ENCODE measurements around the gene MCOLN3.

MCOLN3 gene, protein sequence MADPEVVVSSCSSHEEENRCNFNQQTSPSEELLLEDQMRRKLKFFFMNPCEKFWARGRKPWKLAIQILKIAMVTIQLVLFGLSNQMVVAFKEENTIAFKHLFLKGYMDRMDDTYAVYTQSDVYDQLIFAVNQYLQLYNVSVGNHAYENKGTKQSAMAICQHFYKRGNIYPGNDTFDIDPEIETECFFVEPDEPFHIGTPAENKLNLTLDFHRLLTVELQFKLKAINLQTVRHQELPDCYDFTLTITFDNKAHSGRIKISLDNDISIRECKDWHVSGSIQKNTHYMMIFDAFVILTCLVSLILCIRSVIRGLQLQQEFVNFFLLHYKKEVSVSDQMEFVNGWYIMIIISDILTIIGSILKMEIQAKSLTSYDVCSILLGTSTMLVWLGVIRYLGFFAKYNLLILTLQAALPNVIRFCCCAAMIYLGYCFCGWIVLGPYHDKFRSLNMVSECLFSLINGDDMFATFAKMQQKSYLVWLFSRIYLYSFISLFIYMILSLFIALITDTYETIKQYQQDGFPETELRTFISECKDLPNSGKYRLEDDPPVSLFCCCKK

DNA sequence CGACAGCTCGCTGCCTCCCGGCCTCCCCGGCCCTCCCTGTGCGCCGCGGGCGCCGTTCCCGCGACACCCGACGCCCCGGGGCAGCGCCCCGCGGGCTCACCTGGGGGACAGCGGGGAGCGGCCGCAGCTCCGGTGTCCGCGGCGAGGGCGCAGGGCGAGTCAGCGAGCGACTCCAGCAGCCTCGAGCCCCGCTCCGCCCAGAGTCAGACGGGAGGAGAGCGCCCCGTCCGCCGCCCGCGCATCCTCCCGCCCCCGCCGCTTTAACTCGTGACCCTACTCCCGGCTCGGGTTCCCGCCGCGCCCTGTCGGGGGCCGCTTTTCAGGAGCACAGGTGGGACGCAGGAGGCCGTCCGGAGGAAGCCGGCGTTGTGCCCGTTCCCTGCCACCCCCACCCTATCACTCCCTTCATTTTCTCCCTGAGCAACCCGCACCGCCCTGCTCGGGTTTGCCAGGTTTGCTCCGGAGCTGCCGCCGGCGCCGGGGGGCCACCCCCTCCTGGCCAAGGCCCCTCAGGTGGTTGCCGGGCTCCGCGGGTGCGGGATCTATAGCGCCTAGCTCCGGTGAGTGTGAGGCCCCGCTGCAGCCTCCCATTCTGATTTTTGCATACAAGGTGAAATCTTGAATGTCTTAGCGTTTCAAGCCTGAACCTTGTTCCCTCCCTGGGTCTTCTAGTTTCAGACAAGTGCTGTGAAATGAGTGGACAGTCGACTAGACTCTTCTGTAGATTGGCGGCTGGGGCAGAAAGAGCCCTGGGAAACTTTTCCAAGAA, at the start of gene MCOLN3:
Gene MCOLN3 (minus strand): TSS at position 205 of the 769 bp plus-strand sequence. CDS start 3,140 bp downstream, outside the sequence.
- peak within 1 kb of the TSS; percentile 80 for H2AFZ ChIP-seq (ENCODE audit: low read length, unreplicated experiment)
- H3K27ac ChIP-seq (ENCODE audit: low read depth, low read length): no peak within 1 kb of the TSS
- no peaks in the 10 kb centered on the region for H3K79me2 ChIP-seq (ENCODE audit: control insufficient read depth, insufficient read depth, low read length, unreplicated experiment)
- peaks cover 53% of the 10 kb centered on the region for H3K27me3 ChIP-seq (ENCODE audit: insufficient read depth, low read length)
- no peaks in the 10 kb centered on the region for H3K36me3 ChIP-seq (ENCODE audit: insufficient read depth, low read length)
- H3K4me1 ChIP-seq (ENCODE audit: control insufficient read depth, insufficient read depth, low read length, unreplicated experiment): no peaks in the 10 kb centered on the region
- peak within 1 kb of the TSS; percentile 79 for H3K4me3 ChIP-seq (ENCODE audit: low read depth, low read length)

DNA sequence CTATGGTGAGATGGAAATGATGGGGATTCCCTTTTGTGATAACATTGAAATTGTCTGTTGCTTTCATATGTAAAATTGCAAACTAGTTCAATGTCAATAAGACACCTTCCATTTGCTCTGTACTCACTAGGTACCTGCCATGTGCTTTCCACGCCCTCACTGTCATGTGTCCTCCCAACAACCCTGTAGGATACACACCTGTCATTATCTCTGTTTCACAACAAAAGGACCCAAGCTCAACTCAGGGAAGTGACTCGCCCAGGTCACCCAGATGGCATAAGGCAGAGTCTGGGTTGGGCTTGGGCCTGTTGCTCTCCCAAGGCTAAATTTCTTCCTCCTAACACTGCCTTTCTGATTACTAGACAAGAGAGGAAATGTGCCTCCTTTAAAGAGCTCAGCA, 45.3 kb upstream of the MCOLN3 start:
- H3K4me1 ChIP-seq (ENCODE audit: control insufficient read depth, insufficient read depth, low read length, unreplicated experiment): peaks cover 5% of the 10 kb centered on the region
- H3K27me3 ChIP-seq (ENCODE audit: insufficient read depth, low read length): no peaks in the 10 kb centered on the region
- H3K79me2 ChIP-seq (ENCODE audit: control insufficient read depth, insufficient read depth, low read length, unreplicated experiment): no peaks in the 10 kb centered on the region
- no peak overlapping the region for H2AFZ ChIP-seq (ENCODE audit: low read length, unreplicated experiment)
- H3K27ac ChIP-seq (ENCODE audit: low read depth, low read length): no peak overlapping the region
- H3K36me3 ChIP-seq (ENCODE audit: insufficient read depth, low read length): no peaks in the 10 kb centered on the region
- no peak overlapping the region for H3K4me3 ChIP-seq (ENCODE audit: low read depth, low read length)

DNA sequence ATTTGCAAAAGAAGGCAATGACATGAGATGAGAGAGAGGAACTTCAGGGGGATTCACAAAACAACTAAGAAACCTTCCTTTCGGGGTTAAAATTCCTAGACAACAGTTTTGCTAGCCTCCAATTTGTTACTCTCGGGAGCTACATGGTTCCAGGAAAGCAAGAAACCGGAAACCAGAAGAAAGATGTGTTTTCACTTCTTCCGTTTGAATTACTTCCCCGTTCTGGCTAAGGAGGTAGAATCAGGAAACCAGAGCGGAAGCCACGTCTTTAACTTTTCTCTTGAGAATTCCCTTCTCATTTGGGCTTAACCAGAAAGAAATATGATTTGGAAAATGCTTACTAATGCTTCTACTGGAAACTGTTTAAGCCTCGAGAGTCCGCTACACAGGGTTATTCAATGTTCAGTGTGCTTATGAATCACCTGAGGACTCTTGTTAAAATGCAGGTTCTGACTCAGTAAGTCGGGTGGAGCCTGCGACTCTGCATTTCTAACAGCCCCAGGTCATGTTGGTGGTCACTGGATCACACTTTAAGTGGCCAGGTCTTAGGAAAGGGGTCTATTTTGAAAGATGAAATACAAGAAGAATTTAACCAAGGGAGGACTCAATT, 43.5 kb upstream of the MCOLN3 start:
- Histone ChIP-seq H3K79me2 (ENCODE audit: control insufficient read depth, insufficient read depth, low read length, unreplicated experiment) (no peaks in the 10 kb centered on the region), H3K4me3 (ENCODE audit: low read depth, low read length) (no peak overlapping the region), H3K36me3 (ENCODE audit: insufficient read depth, low read length) (no peaks in the 10 kb centered on the region), H2AFZ (ENCODE audit: low read length, unreplicated experiment) (peak overlapping the region; percentile 71), H3K4me1 (ENCODE audit: control insufficient read depth, insufficient read depth, low read length, unreplicated experiment) (peaks cover 16% of the 10 kb centered on the region), H3K27me3 (ENCODE audit: insufficient read depth, low read length) (no peaks in the 10 kb centered on the region), H3K27ac (ENCODE audit: low read depth, low read length) (no peak overlapping the region)

DNA sequence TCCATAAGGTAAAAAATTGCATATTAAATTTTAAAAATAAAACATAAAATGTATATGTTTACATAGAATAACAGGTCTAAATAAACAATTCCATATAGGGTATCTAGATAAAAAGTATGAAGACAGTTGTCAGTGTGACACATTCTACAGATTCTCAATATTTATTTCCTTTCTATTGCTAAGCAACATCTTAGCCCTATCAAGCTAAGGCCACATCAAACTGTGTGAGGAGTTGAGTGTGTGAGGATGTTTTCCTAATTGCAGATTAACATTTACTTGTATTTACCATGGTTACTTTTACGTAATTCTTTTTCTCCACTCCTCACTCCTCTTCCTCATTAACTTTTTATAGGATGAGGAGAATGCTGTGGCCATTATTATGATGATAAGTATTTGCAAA, 41.9 kb upstream of the MCOLN3 start:
- Histone ChIP-seq H3K27ac (ENCODE audit: low read depth, low read length) (no peak overlapping the region), H3K4me3 (ENCODE audit: low read depth, low read length) (no peak overlapping the region), H3K36me3 (ENCODE audit: insufficient read depth, low read length) (no peaks in the 10 kb centered on the region), H3K4me1 (ENCODE audit: control insufficient read depth, insufficient read depth, low read length, unreplicated experiment) (peaks cover 16% of the 10 kb centered on the region), H2AFZ (ENCODE audit: low read length, unreplicated experiment) (no peak overlapping the region), H3K27me3 (ENCODE audit: insufficient read depth, low read length) (no peaks in the 10 kb centered on the region), H3K79me2 (ENCODE audit: control insufficient read depth, insufficient read depth, low read length, unreplicated experiment) (no peaks in the 10 kb centered on the region)

DNA sequence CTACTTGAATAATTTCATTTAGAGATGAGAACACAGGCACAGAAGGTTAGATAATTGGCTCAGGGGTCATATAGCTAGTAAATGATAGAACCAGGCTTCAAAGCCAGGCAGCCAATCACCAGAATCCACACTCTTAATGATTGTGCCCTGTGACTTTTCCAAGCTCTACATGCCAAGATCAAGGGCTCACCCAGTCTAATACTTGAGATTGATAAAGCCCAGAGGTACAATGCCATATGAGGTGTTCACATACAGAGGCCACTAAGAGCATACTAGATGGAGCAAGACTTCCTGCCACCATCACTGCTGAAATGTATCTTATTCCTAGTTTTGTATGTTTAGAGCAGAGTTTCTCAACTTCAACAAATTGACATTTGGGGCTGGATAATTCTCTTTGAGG, 40.9 kb upstream of the MCOLN3 start:
- Histone ChIP-seq H3K79me2 (ENCODE audit: control insufficient read depth, insufficient read depth, low read length, unreplicated experiment) (no peaks in the 10 kb centered on the region), H3K4me1 (ENCODE audit: control insufficient read depth, insufficient read depth, low read length, unreplicated experiment) (peaks cover 16% of the 10 kb centered on the region), H3K4me3 (ENCODE audit: low read depth, low read length) (no peak overlapping the region), H3K36me3 (ENCODE audit: insufficient read depth, low read length) (no peaks in the 10 kb centered on the region), H3K27ac (ENCODE audit: low read depth, low read length) (no peak overlapping the region), H3K27me3 (ENCODE audit: insufficient read depth, low read length) (no peaks in the 10 kb centered on the region), H2AFZ (ENCODE audit: low read length, unreplicated experiment) (no peak overlapping the region)

DNA sequence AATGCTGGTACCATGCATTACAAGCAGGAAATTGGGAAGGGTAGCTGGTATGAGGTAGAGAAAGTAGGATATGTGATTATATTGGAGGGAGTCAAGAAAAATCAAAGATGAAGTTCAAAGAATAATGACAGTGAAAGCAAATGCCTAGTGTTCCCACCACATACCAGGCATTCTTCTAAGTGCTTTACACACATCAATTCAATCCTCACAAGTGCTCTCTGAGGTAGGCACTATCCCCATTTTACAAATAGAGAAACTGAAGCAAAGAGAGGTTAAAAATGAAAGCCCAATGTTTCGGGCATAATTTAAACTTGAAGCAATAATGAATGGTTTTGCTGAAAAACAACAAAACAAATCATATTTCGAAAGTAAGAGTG, 40.1 kb upstream of the MCOLN3 start:
- no peaks in the 10 kb centered on the region for H3K36me3 ChIP-seq (ENCODE audit: insufficient read depth, low read length)
- no peak overlapping the region for H3K4me3 ChIP-seq (ENCODE audit: low read depth, low read length)
- no peak overlapping the region for H3K27ac ChIP-seq (ENCODE audit: low read depth, low read length)

DNA sequence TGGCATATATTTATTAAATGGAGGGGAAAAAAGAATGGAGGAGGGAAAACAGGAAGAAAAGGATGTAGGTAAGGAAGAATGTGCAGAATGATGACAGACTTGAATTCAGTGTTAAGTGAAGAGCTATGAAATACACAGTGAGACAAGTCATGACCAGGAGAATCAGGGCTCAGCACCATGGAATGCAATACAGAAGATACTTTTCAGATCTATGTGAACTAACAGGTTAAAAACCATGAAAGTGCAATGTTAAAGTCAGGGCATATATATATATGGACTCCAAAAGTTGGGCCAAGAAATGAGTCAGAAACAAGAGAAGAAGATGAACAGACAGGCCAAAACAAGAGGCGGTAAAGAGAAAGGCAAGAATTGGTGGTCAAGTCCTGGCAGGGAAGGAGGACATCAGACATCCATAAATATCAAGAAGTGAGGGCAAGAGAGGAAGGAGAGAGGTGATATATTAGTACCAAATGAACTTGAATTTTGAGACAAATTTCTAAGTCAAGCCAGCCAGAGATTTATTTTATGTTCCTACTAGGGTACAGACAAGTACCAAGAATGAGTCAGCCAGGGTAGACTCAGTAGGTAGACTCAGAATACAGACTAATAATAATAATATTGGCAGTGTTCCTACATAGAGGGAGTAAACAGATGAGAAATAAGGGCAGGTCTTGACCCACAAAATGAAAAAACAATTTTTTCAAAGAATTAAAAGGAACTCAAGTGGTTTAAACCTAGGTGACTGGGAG, 39.5 kb upstream of the MCOLN3 start:
- peaks cover 16% of the 10 kb centered on the region for H3K4me1 ChIP-seq (ENCODE audit: control insufficient read depth, insufficient read depth, low read length, unreplicated experiment)
- no peaks in the 10 kb centered on the region for H3K79me2 ChIP-seq (ENCODE audit: control insufficient read depth, insufficient read depth, low read length, unreplicated experiment)

More for the DNA sequence above, 40.1 kb upstream of the MCOLN3 start:
- Histone ChIP-seq H3K27me3 (ENCODE audit: insufficient read depth, low read length) (no peaks in the 10 kb centered on the region), H3K4me1 (ENCODE audit: control insufficient read depth, insufficient read depth, low read length, unreplicated experiment) (peaks cover 16% of the 10 kb centered on the region), H3K79me2 (ENCODE audit: control insufficient read depth, insufficient read depth, low read length, unreplicated experiment) (no peaks in the 10 kb centered on the region), H2AFZ (ENCODE audit: low read length, unreplicated experiment) (no peak overlapping the region)

DNA sequence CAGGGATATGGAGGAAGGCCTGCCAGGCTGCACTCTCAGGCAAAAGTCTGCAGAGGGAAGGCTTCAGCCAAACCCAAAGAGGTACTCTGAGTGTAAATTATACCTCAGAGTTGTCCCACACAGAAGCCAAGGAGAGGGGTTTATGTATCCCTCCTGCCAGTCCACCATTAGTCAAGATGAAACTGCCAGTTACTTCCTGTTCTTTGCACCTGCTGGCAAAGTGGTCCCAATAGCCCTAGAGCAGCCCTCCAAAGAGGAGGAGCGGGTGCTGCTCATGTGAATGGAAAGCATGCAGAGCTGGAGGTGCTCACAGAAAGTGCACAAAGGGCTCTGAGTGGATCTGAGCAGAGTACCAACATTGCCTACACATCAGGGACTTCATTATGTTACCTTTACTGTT, 37.1 kb upstream of the MCOLN3 start:
- no peak overlapping the region for H2AFZ ChIP-seq (ENCODE audit: low read length, unreplicated experiment)
- no peak overlapping the region for H3K4me3 ChIP-seq (ENCODE audit: low read depth, low read length)
- H3K79me2 ChIP-seq (ENCODE audit: control insufficient read depth, insufficient read depth, low read length, unreplicated experiment): no peaks in the 10 kb centered on the region
- no peaks in the 10 kb centered on the region for H3K36me3 ChIP-seq (ENCODE audit: insufficient read depth, low read length)
- no peaks in the 10 kb centered on the region for H3K27me3 ChIP-seq (ENCODE audit: insufficient read depth, low read length)
- H3K4me1 ChIP-seq (ENCODE audit: control insufficient read depth, insufficient read depth, low read length, unreplicated experiment): peaks cover 11% of the 10 kb centered on the region
- H3K27ac ChIP-seq (ENCODE audit: low read depth, low read length): no peak overlapping the region

More for the DNA sequence above, 39.5 kb upstream of the MCOLN3 start:
- Histone ChIP-seq H3K27me3 (ENCODE audit: insufficient read depth, low read length) (no peaks in the 10 kb centered on the region), H3K36me3 (ENCODE audit: insufficient read depth, low read length) (no peaks in the 10 kb centered on the region), H2AFZ (ENCODE audit: low read length, unreplicated experiment) (no peak overlapping the region), H3K4me3 (ENCODE audit: low read depth, low read length) (no peak overlapping the region), H3K27ac (ENCODE audit: low read depth, low read length) (no peak overlapping the region)

DNA sequence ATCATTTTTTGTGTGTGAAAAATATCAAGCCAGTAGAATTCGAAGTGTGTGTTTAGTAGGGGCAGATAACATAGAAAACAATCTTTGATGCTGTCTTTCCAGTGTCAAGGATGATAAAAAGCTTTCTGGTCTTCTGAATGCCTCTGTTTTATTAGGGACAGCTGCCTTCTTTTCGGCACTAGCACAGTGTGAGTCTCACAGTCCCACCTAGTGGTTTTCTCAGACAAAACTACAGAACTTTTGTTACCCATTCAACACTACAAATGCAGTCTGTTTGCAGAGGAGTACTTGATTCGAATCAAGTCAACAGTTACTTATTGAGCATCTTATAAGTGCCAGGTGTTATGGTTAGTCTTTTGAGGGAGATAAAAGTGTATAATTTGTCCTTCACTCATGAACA, 30.6 kb upstream of the MCOLN3 start:
- no peak overlapping the region for H2AFZ ChIP-seq (ENCODE audit: low read length, unreplicated experiment)
- H3K4me3 ChIP-seq (ENCODE audit: low read depth, low read length): no peak overlapping the region
- H3K27me3 ChIP-seq (ENCODE audit: insufficient read depth, low read length): no peaks in the 10 kb centered on the region
- no peak overlapping the region for H3K27ac ChIP-seq (ENCODE audit: low read depth, low read length)
- H3K79me2 ChIP-seq (ENCODE audit: control insufficient read depth, insufficient read depth, low read length, unreplicated experiment): no peaks in the 10 kb centered on the region
- no peaks in the 10 kb centered on the region for H3K36me3 ChIP-seq (ENCODE audit: insufficient read depth, low read length)
- no peaks in the 10 kb centered on the region for H3K4me1 ChIP-seq (ENCODE audit: control insufficient read depth, insufficient read depth, low read length, unreplicated experiment)

DNA sequence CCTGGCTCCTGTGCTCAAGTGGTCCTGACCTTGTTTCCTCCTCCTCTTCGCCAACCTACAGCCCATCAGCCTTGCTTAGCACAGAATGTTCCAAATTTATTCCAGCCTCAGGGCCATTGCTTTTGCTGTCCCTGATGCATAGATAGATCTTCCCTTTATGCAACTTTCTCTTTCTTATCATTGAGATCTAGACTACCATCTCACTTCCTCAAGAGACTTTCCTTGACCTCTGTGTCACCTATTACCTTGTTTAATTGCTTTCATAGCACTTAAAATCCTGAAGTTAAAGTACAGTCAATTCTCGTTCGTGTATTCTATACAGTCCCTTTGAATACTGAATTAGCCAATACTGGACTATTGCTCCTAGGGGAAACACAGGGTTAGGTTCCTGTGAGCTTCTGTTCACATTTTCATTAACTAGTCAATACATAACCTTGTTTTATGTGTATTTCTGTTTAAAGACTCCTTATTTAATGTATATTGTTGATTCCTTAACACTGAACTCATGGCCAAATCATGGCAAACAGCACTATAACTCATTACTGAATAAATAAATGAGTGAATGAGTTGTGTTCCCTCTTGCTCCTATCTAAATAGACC, 26.2 kb upstream of the MCOLN3 start:
- Histone ChIP-seq H2AFZ (ENCODE audit: low read length, unreplicated experiment) (no peak overlapping the region), H3K36me3 (ENCODE audit: insufficient read depth, low read length) (no peaks in the 10 kb centered on the region), H3K4me1 (ENCODE audit: control insufficient read depth, insufficient read depth, low read length, unreplicated experiment) (no peaks in the 10 kb centered on the region), H3K79me2 (ENCODE audit: control insufficient read depth, insufficient read depth, low read length, unreplicated experiment) (no peaks in the 10 kb centered on the region), H3K4me3 (ENCODE audit: low read depth, low read length) (no peak overlapping the region), H3K27me3 (ENCODE audit: insufficient read depth, low read length) (no peaks in the 10 kb centered on the region), H3K27ac (ENCODE audit: low read depth, low read length) (no peak overlapping the region)
